ENCODE results near the gene ASF1A. TPM values are rescaled to one million over a fixed set of nuclear protein-coding genes. Genes with fewer than 3 reads are reported as not detected.

ASF1A gene
- total RNA-seq, 1 experiment from 2014 or later = 33.9 TPM

DNA sequence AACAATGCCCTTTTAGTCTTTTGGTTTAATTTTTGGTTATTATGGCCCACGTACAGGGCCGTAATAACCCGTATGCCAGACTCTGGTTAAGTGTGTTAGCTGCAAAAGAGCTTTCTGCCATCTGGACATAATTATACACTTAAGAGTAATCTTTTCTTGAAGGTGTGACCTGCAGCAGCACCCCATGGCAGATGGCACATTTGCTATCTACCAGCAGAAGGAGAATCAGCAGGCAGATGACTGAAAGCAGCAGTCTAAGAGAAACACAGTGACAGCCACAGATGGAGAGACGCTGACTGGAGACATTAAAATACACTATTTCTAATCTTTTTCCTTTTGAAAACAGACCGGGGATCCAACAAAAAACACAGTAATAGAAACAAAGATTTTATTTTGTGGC lies 18.7 kb downstream of the ASF1A start:
- DNase-seq (ENCODE audit: low read depth) = no peak

DNA sequence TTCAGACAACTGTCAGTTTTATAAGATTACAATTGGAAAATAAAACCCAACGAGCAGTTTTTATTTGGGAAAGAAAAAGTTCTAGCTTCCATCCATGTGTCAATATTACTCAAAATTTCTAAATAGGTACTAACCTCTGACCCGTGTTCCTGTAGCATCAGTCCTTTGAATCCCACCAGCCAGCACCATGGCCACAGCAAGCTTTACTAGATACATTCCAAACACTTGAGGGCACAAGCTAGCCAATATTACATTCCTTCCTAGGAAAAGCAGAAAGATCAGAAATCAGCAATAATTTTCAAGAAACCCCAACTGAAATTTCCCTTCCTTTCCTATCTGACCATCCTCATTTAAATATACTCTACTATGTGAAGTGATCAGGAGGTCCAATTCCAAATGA lies 19.2 kb downstream of the ASF1A start:
- no peak for DNase-seq (ENCODE audit: low read depth)

DNA sequence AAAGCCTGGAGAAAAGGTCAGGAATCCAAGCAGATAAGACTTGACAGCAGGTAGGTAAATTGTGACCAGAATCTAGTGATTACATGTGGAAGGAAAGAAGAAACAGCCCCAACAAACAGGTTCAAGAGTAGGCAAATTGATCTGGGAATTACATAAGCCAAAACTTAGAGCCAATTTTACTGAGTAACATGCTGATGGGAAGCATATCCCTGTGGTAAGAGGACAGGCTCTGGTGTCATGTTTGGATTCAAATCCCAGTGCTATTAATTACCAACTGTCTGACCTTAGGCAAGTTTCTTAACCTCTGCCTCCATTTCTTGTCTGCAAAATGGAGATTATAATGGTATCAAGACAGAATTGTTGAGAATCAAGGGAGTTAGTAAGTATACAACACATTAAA lies 20.6 kb downstream of the ASF1A start:
- DNase-seq (ENCODE audit: low read depth) = no peak

DNA sequence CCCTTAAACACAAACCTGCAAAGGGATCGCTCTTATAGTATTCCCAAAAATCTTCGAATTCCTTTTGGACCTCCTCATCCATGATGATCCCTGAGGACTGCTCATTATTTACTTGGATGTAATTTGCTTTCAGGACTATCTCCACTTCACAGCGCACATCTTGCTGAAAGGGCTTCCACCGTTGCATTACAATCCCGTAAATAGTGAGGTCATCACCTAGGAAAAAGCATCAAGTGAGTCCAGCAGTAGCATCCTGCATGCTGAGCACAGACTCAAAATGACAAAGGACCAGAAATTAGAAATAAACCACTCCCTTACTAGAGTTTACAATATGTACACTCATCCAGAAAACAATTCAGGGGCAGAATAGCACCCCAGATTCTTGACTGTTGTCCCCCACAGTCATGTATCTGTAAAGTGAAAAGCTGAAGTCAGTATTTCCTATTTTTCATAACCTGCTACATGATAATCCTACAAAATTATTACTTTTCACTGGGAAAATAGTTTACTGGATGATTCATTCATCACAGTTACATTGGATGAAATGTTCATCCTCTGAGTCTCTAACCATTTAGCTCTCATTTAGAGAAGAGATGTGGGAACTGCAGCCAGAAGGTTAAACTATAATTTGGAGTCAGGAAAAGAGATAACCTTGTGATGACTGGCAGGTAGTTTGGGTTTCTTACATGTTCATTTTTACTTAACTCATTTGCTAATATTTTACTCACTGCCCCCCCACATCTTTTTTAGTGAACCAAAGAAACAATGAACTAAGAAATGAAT lies 23.8 kb downstream of the ASF1A start:
- DNase-seq (ENCODE audit: low read depth) = no peak

DNA sequence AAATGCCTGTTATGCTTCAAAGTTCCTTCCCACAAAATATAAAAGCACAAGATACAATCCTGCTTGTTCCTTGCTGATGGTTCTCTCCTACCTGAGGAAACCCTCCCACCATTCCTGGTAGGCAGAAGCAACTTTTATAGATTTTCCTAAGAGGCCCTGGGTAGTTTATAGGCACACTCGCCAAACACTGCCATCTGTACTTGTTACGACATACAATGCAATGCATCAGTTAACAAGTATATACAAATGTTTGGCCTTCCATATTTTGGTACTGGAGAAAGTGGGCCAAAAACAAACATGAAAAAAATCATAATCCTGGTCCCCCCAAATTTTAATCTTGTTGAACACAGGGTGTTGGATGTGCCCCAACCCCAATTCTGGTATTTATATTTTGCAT lies 24.4 kb downstream of the ASF1A start:
- DNase-seq (ENCODE audit: low read depth) = no peak

DNA sequence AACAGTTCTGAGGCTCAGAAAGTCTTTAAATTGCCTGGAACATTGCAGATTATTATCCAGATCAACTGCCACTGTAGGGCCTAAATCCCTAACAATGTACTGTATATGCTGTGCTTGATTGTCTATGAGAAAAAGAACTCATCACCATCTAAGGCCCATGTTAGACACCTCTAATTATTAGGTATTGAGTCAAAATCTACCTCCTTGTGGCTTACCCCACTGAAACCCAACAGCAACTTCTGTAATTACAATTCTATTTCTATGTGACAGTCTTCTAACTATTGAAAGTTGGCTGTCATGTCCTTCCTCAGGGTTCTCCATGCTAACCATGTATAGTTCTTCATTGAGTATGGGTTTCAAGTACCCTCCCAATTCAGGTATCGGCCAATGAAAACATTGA lies 27.1 kb downstream of the ASF1A start:
- DNase-seq (ENCODE audit: low read depth) = no peak

DNA sequence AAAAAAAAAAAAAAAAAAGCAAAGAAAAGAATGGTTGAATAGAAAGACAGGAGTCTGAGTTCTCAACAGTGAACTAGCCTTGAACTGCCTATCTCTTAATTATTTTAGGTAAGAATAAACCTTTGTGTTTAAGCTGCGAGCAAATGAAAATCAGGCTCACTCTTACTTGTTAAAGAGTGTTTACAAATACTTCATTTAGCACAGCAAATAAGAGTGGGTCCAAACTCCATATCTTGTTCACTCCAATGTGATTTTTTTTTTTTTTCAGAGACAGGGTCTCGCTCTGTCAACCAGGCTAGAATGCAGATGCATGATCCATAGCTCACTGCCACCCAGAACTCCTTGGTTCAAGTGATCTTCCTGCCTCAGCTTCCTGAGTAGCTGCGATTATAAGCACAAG lies 29.1 kb downstream of the ASF1A start:
- no peak for DNase-seq (ENCODE audit: low read depth)

DNA sequence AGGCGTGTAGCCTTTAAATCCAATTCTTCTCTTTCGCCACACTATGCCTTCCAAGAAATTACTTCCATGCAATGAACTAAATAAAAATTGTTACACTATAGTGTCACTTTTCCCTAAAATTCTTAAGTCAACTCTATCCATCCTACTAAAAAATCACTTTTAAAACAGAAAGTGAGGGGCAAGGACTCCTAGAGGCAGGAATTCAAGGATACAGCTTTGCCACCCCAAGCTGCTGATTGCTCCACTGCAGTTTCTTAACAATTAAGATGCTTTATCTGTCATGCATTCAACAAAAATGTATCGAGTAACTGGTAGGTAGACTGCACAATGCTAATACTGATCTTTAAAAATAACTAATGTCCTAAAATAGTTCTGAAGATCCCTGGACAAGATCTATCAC lies 36.7 kb downstream of the ASF1A start:
- no peak for DNase-seq (ENCODE audit: low read depth)

DNA sequence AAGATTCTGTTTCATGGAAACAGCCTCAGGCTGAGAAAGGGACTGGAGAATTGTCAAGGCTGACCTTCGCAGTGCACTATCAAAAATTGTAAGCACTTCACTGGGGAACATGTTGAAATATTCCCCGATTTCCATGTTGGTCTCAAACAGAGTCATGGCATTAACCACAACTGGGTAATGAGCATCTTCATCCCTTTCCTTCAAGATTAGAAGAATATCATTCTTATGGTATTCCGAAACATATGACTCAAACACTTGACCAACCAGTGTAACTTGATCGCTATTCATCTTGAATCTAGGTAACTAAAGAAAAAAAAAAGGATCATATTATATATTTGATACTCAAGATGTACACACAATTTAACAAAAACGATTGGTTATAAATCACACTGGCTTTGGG lies 37.5 kb downstream of the ASF1A start:
- DNase-seq (ENCODE audit: low read depth) = peak; percentile 10

DNA sequence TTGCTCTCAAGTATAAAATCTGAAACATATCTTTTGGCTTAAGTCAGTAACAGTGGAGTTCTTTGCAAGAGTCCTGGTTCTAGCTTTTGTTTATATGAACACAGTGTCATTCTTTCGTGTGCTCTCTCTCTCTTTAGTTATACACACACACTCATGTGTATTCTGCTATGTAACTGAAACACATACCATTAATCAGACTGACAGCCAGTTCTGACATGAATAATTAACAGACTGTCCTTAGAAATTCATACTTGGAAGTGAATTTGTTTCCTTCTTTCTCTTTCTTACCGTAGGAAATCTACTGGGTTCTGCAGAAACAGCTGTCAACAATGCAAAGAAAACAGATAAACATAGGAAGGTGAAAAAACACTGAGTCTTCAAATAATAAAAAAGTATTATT lies 38.5 kb downstream of the ASF1A start:
- no peak for DNase-seq (ENCODE audit: low read depth)

DNA sequence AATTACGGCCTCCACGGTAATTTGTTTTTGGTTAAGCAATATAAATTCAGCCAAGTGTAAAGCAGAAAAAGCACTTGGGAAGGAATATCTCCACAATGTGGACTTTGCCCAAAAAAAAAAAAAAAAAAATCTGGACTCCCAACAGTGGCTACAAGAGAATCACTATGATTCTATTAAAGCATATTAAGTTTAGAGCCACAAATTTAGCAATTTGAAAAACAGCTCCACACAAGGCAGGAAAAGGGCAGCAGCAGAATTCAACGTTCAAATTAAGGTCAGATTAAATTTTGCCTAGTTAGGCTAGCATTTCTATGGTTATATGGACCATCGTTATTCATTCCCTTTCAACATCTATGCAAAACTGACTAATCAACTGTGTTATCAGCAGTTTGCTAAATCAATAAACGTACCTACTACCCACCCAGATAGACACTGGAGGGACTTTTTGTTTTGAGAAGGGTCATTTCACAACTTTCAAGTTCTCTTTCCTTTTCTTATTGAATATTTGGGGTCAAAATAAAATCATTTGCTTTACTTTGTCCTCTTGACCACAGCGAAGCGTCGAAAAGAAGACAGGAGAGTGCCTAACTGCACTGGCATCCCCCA lies 40.0 kb downstream of the ASF1A start:
- DNase-seq (ENCODE audit: low read depth) = no peak

DNA sequence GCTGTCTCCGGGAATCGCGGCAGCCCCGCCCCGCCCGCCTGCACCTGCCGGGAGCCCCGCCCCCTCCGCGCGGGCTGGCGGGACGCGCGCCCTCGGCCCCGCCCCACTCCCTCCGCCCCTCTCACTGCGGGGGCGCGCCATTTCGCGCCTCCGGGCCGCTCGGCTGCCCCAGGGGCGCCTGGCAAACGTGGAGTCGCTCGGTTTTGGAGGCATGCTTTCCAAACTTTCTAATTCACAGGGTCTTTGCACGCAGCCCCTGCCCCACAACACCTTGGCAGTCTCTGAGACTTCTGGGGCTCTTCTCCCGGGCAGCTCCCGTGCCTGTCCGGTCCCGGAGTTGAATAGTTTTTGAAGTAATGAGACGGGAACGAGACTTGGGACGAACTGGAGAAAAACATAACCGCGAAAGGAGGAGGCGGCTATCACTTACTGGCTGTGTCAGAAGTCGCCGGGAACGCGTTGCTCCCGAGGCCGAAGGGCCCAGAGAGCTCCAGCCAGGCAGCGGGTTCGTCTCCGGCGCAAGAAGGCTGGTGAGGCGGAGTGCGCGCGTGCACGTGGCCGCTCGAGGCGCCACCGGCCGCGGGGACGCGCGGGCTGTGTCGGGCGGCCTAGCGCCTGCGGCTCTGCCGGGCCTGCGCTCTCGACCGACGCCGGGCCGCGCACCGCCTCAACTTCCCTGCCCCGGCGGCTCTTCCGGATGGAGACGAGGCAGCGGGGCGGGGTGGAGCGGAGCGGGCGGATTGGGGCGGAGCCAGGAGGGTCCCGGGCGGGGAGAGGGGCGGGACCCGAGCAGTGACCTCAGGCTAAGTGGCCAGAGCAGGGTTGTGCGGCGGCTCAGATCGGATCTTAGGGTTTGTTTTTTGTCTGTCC lies 40.7 kb downstream of the ASF1A start, which contains the start of gene MCM9:
TSS of gene MCM9 (minus strand) at position 699 of the 870 bp plus-strand sequence. CDS start 3,436 bp downstream, outside the sequence.
- DNase-seq (ENCODE audit: low read depth) = peak; percentile 89

DNA sequence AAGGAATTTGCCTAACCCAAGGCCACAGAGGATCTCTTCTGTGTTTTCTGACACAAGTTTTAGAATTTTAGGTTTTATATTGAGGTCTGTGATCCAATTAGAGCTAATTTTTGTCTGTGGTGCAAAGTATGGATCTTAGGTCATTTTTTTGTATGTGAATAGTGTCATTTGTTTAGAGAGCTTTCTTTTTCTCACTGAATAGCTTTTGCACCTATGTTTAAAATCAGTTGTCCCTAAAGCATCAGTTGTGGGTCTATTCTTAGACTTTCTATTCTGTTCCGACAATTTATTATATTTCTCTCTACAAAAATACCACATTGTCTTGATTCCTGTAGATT lies 41.3 kb downstream of the ASF1A start:
- no peak for DNase-seq (ENCODE audit: low read depth)

DNA sequence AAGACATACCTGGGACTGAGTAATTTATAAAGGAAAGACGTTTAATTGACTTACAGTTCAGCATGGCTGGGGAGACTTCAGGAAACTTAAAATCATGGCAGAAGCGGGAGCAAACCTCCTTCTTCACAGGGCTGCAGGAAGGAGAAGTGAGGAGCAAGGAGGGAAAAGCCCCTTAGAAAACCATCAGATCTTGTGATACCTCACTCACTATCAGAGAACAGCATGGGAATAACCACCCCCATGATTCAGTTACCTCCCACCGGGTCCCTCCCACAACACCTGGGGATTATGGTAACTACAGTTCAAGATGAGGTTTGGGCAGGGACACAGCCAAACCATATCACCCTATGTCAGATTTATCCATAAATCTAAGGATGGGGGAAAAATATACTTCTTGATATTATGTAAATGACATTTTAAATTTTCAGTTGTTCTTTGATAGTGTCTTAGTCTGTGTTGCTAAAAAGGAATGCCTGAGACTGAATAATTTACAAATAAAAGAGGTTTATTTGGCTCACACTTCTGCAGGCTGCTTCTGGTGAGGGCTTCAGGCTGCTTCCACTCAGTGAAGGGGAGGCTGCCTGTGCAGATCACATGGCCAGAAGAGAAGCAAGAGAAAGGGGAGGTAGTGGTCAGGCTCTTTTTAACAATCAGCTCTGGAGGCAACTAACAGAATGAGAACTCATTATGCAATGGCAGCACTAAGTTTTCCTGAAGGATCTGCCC lies 42.2 kb downstream of the ASF1A start:
- no peak for DNase-seq (ENCODE audit: low read depth)

DNA sequence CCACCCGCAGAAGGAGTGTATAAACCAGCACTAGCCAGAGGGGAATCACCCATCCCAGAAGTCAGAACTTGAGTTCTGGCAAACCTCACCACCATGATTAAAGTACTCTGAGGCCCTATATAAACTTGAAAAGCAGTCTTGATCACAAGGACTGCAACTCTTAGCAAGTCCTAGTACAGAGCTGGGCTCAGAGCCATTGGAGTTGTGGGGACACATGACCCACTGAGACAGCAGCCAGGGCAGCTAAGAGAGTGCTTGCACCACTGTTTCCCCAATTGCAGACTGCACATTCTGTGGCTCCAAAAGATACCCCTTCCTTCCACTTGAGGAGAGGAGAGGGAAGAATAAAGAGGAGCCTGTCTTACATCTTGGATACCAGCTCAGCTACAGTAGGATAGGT lies 45.7 kb downstream of the ASF1A start:
- no peak for DNase-seq (ENCODE audit: low read depth)

DNA sequence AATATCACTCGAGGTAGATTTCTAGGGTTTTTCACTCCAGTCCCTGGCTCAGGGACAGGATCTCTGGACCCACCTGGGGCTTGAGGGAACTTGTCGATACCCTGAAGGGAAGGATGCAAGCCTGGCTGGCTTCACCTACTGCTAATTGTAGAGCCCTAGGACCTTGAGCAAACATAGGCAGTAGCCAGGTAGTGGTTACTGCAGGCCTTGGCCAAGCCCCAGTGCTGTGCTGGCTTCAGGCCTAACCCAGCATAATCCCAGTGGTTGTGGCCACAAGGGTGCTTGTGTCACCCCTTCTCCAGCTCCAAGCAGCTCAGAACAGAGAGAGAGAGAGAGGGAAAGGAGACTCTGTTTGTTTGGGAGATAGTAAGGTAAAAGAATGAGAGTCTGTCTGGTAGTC lies 46.8 kb downstream of the ASF1A start:
- DNase-seq (ENCODE audit: low read depth) = no peak

DNA sequence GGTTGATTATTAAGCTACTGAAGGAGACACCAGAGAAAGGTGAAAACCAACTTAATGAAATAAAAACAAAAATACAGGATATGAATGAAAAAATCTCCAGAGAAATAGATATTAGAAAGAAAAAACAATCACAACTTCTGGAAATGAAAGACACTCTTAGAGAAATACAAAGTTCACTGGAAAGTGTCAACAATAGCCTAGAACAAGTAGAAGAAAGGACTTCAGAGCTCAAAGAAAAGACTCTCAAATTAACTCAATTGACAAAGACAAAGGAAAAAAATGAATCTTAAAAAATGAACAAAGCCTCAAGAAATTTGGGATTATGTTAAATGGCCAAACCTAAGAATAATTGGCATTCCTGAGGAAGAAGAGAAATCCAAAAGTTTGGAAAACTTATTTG lies 51.3 kb downstream of the ASF1A start:
- DNase-seq (ENCODE audit: low read depth) = no peak

DNA sequence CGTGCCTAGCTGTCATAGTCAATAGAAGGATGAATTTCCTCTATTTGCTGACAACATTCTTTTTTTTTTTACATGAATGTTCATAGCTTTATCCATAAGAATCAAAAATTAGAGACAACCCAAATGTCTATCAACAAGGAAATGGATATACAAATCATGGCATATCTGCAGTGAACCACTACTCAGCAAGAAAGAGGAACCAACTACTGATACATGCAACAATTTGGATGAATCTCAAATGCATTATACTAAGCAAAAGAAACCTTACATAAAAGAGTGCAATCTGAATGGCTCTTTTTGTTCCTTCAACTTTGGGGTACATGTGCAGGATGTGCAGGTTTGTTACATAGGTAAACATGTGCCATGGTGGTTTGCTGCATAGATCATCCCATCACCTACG lies 58.7 kb downstream of the ASF1A start:
- DNase-seq (ENCODE audit: low read depth) = no peak

DNA sequence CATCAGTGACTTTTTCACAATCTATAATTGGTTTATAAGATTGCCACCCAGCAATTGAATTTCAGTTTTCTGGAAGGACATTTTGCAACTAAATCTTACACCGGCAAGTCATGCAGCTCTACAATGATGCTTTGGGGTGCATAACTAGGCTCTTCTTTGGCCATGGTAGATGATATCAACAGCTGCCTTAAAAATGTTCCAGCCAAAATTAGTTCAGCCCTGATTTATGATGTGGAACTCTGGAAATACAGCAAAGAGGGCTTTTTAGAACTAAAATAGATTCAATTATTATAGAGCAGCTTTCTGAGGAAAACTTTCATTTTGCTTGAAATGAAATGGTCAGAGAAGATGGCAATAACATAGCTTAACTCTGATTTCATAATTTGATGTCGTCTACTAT lies 59.4 kb downstream of the ASF1A start:
- DNase-seq (ENCODE audit: low read depth) = no peak
